ENCODE data around the gene SUMO3.

DNA sequence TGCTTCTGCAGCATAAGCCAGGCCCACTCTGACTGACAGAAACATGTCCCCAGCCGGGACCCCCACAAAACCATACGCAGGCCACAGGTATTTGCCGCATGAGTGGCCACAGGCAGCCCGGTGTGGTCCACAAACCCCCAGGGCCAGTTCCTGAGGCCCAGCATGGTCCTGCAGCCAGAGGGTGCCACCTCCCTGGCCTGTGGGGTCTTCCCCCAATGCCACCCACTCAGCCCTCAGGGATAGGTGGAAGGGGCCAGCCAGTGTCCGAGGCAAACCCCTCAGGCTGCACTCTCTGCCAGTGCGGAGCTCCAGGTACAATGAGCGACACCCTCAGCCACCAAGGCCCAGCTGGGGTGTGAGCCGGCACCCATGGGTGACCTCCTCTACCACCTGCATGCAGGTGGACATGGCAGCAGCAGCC is 59.7 kb downstream of the SUMO3 start:
- TF ChIP-seq, protein P1, sequence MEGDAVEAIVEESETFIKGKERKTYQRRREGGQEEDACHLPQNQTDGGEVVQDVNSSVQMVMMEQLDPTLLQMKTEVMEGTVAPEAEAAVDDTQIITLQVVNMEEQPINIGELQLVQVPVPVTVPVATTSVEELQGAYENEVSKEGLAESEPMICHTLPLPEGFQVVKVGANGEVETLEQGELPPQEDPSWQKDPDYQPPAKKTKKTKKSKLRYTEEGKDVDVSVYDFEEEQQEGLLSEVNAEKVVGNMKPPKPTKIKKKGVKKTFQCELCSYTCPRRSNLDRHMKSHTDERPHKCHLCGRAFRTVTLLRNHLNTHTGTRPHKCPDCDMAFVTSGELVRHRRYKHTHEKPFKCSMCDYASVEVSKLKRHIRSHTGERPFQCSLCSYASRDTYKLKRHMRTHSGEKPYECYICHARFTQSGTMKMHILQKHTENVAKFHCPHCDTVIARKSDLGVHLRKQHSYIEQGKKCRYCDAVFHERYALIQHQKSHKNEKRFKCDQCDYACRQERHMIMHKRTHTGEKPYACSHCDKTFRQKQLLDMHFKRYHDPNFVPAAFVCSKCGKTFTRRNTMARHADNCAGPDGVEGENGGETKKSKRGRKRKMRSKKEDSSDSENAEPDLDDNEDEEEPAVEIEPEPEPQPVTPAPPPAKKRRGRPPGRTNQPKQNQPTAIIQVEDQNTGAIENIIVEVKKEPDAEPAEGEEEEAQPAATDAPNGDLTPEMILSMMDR (conservative IDR thresholded peaks at IDR 0.05; ENCODE audit: low read length), result no peak
- TF ChIP-seq EZH2phosphoT487 (IDR thresholded peaks at IDR 0.05; ENCODE audit: borderline replicate concordance), result no peak

Measured in Loucy (cell line).